Endometrial microvascular endothelial cells (primary cell): ENCODE results near the gene STYXL1. TPM values are rescaled to one million over a fixed set of nuclear protein-coding genes. Genes with fewer than 3 reads are reported as not detected.
"Not testable (repeated sequence)": the region's sequence is repeated elsewhere in the genome, so short reads cannot be mapped to it uniquely, and the experiment has no call there.

Source experiments
- in situ Hi-C: cut with HindIII; loops from 2 replicates; pipeline ENCODE4 v1.10.0; 2017; ENCODE audit warnings: low sequenced_read_pairs, low pct_unique_long_range_greater_than_20kb; ENCODE audit errors: inconsistent ontology term
- total RNA-seq: library from RNA; depleted of rRNA; stranded (reverse); fragments of >200 nt; gene quantifications from one replicate; pipeline ENCODE4 v1.2.3, GENCODE V29; 2015; ENCODE audit errors: inconsistent ontology term

The STYXL1 gene
- total RNA-seq, 1 donor from 2014 or later, result 51.5 TPM

GRCh38 chr7:76048668-76048988, 828 bp upstream of the STYXL1 start:
- in situ Hi-C loops, result no loop called here

GRCh38 chr7:76047305-76047810, 442 bp downstream of the STYXL1 start:
- in situ Hi-C loops, result no loop called here

GRCh38 chr7:76044375-76044865, 3.4 kb downstream of the STYXL1 start:
- in situ Hi-C loops, result no loop called here

- in situ Hi-C loops, result no loop called here
Observed at GRCh38 chr7:76040126-76040525, 7.7 kb downstream of the STYXL1 start.

- in situ Hi-C loops, result no loop called here
Observed at GRCh38 chr7:76037310-76037709, 10.5 kb downstream of the STYXL1 start.

- in situ Hi-C loops, result no loop called here
Observed at GRCh38 chr7:76031964-76032363, 15.8 kb downstream of the STYXL1 start.

GRCh38 chr7:76029682-76030081, 18.1 kb downstream of the STYXL1 start:
- in situ Hi-C loops, result not testable (repeated sequence)

- in situ Hi-C loops, result no loop called here
Observed at GRCh38 chr7:76023002-76023401, 24.8 kb downstream of the STYXL1 start.

GRCh38 chr7:76022026-76022780, 25.6 kb downstream of the STYXL1 start:
- in situ Hi-C loops, result no loop called here

GRCh38 chr7:76020031-76020714, 27.6 kb downstream of the STYXL1 start:
- in situ Hi-C loops, result no loop called here

GRCh38 chr7:76018520-76018919, 29.3 kb downstream of the STYXL1 start:
- in situ Hi-C loops, result not testable (repeated sequence)

- in situ Hi-C loops, result no loop called here
Observed at GRCh38 chr7:76016191-76016947, 31.4 kb downstream of the STYXL1 start.

GRCh38 chr7:76011442-76011861, 36.3 kb downstream of the STYXL1 start:
- in situ Hi-C loops, result no loop called here

- in situ Hi-C loops, result no loop called here
Observed at GRCh38 chr7:76009672-76010600, 37.9 kb downstream of the STYXL1 start.

GRCh38 chr7:76008156-76008687, 39.6 kb downstream of the STYXL1 start:
- in situ Hi-C loops, result no loop called here

GRCh38 chr7:76005004-76005403, 42.8 kb downstream of the STYXL1 start:
- in situ Hi-C loops, result not testable (repeated sequence)

GRCh38 chr7:76003351-76003750, 44.4 kb downstream of the STYXL1 start:
- in situ Hi-C loops, result no loop called here

GRCh38 chr7:76002822-76003221, 45.0 kb downstream of the STYXL1 start:
- in situ Hi-C loops, result no loop called here
